ENCODE data around the gene PRIM1.
"Not testable (repeated sequence)": the region's sequence is repeated elsewhere in the genome, so short reads cannot be mapped to it uniquely, and the experiment has no call there.

Gene PRIM1

GRCh38 chr12:56749853-56750252 lies 2.3 kb downstream of the PRIM1 start:
- no peak for TF ChIP-seq CTCF (IDR thresholded peaks at IDR 0.05; ENCODE audit: extremely low read depth, insufficient read depth, missing control alignments)
- in situ Hi-C loops (cut with MboI; ENCODE audit: low pct_unique_long_range_greater_than_20kb, low sequenced_read_pairs, unreplicated experiment), result loop anchor here (10.0 kb wide), 1 partner anchor 365 kb away; the partner anchor contains the start of gene STAT6
- no peak for DNase-seq (ENCODE audit: low spot score)

- DNase-seq (ENCODE audit: low spot score), result peak; percentile 7
- in situ Hi-C loops (cut with MboI; ENCODE audit: low pct_unique_long_range_greater_than_20kb, low sequenced_read_pairs, unreplicated experiment), result no loop called here
- TF ChIP-seq CTCF (IDR thresholded peaks at IDR 0.05; ENCODE audit: extremely low read depth, insufficient read depth, missing control alignments), result no peak
Observed at GRCh38 chr12:56749359-56749758, 2.8 kb downstream of the PRIM1 start.

- no peak for DNase-seq (ENCODE audit: low spot score)
- in situ Hi-C loops (cut with MboI; ENCODE audit: low pct_unique_long_range_greater_than_20kb, low sequenced_read_pairs, unreplicated experiment), result no loop called here
- TF ChIP-seq CTCF (IDR thresholded peaks at IDR 0.05; ENCODE audit: extremely low read depth, insufficient read depth, missing control alignments), result no peak
Observed at GRCh38 chr12:56728139-56728861, 23.8 kb downstream of the PRIM1 start.

GRCh38 chr12:56726196-56726675 lies 25.9 kb downstream of the PRIM1 start:
- in situ Hi-C loops (cut with MboI; ENCODE audit: low pct_unique_long_range_greater_than_20kb, low sequenced_read_pairs, unreplicated experiment); DNase-seq (ENCODE audit: low spot score): not testable (repeated sequence)

GRCh38 chr12:56725723-56726102 lies 26.4 kb downstream of the PRIM1 start:
- TF ChIP-seq CTCF (IDR thresholded peaks at IDR 0.05; ENCODE audit: extremely low read depth, insufficient read depth, missing control alignments), result no peak
- in situ Hi-C loops (cut with MboI; ENCODE audit: low pct_unique_long_range_greater_than_20kb, low sequenced_read_pairs, unreplicated experiment), result no loop called here
- DNase-seq (ENCODE audit: low spot score), result no peak

- DNase-seq (ENCODE audit: low spot score), result peak; percentile 94
- in situ Hi-C loops (cut with MboI; ENCODE audit: low pct_unique_long_range_greater_than_20kb, low sequenced_read_pairs, unreplicated experiment), result no loop called here
- no peak for TF ChIP-seq CTCF (IDR thresholded peaks at IDR 0.05; ENCODE audit: extremely low read depth, insufficient read depth, missing control alignments)
Observed at GRCh38 chr12:56724972-56725722, 27.0 kb downstream of the PRIM1 start, which contains the start of gene NACA. NACA (minus strand) TSS chr12:56725299; CDS start chr12:56724521, 778 bp downstream.

GRCh38 chr12:56724701-56724971 lies 27.5 kb downstream of the PRIM1 start:
- in situ Hi-C loops (cut with MboI; ENCODE audit: low pct_unique_long_range_greater_than_20kb, low sequenced_read_pairs, unreplicated experiment), result no loop called here
- no peak for DNase-seq (ENCODE audit: low spot score)
- TF ChIP-seq CTCF (IDR thresholded peaks at IDR 0.05; ENCODE audit: extremely low read depth, insufficient read depth, missing control alignments), result no peak
